Neuronal stem cell (in vitro differentiated cells): ENCODE results near the gene FLCN.
A peak's percentile ranks its signal among the peaks of the same experiment; 100 is the strongest.

Source experiments
- DNase-seq: peaks from one replicate; pipeline ENCODE4 v3.0.0-alpha.2; 2013; ENCODE audit warnings: low spot score
- H2AFZ ChIP-seq: one replicate; pipeline ENCODE4 v1.6.1; 2013; ENCODE audit warnings: mild to moderate bottlenecking, low read length, inconsistent platforms
- H2AK5ac ChIP-seq: 2 replicates; pipeline ENCODE4 v1.6.1; 2013; ENCODE audit warnings: low read depth, mild to moderate bottlenecking, inconsistent platforms, low read length, moderate library complexity, mixed read lengths
- H2BK120ac ChIP-seq: 2 replicates; pipeline ENCODE4 v1.6.1; 2013; ENCODE audit warnings: low read depth, mild to moderate bottlenecking, inconsistent platforms, low read length, moderate library complexity, mixed read lengths
- H2BK12ac ChIP-seq: one replicate; pipeline ENCODE4 v1.6.1; 2013; ENCODE audit warnings: low read length, inconsistent platforms
- H2BK15ac ChIP-seq: 2 replicates; pipeline ENCODE4 v1.6.1; 2013; ENCODE audit warnings: mild to moderate bottlenecking, low read length, inconsistent platforms, mixed read lengths
- H2BK5ac ChIP-seq: one replicate; pipeline ENCODE4 v1.6.1; 2013; ENCODE audit warnings: inconsistent platforms, mild to moderate bottlenecking, low read length, moderate library complexity
- H3K14ac ChIP-seq: one replicate; pipeline ENCODE4 v1.6.1; 2013; ENCODE audit warnings: low read length, inconsistent platforms
- H3K18ac ChIP-seq: 2 replicates; pipeline ENCODE4 v1.6.1; 2013; ENCODE audit warnings: low read length, inconsistent platforms
- H3K23ac ChIP-seq: 2 replicates; pipeline ENCODE4 v1.6.1; 2013; ENCODE audit warnings: low read depth, mild to moderate bottlenecking, mixed read lengths, low read length, inconsistent platforms; ENCODE audit not compliant: poor library complexity
- H3K27ac ChIP-seq: replicated peaks from 3 replicates; pipeline ENCODE4 v1.5.1; 2013; ENCODE audit warnings: low read length, inconsistent platforms
- H3K27me3 ChIP-seq, 3 experiments: 2 replicates each; pipeline ENCODE4 v1.6.1; 2013; ENCODE audit warnings: low read length in 3 of 3, mild to moderate bottlenecking in 2 of 3, inconsistent platforms in 1 of 3, low read depth in 1 of 3, mixed read lengths in 1 of 3, moderate library complexity in 1 of 3; ENCODE audit not compliant: control insufficient read depth in 3 of 3, insufficient read depth in 3 of 3
- H3K36me3 ChIP-seq, 2 donors: replicated peaks in 1 of 2; 2 replicates each; pipeline ENCODE4 v1.6.1; 2013; ENCODE audit warnings: low read length in 2 of 2; ENCODE audit not compliant: control insufficient read depth in 2 of 2, insufficient read depth in 2 of 2
- H3K4ac ChIP-seq: 2 replicates; pipeline ENCODE4 v1.6.1; 2013; ENCODE audit warnings: inconsistent platforms, mild to moderate bottlenecking, low read length, moderate library complexity
- H3K4me1 ChIP-seq, 2 donors: 1 replicate in 1 of 2; 2 replicates in 1 of 2; pipeline ENCODE4 v1.6.1; 2013; ENCODE audit warnings: low read length in 2 of 2, low read depth in 1 of 2; ENCODE audit not compliant: control insufficient read depth in 2 of 2, insufficient read depth in 1 of 2
- H3K4me2 ChIP-seq: one replicate; pipeline ENCODE4 v1.6.1; 2013; ENCODE audit warnings: mild to moderate bottlenecking, low read length, inconsistent platforms; ENCODE audit not compliant: insufficient read depth, poor library complexity, severe bottlenecking
- H3K4me3 ChIP-seq, 2 donors: 2 replicates each; pipeline ENCODE4 v1.5.1; 2013; ENCODE audit warnings: low read length in 2 of 2, mild to moderate bottlenecking in 2 of 2, inconsistent platforms in 1 of 2, moderate library complexity in 1 of 2
- H3K79me1 ChIP-seq: one replicate; pipeline ENCODE4 v1.6.1; 2013; ENCODE audit warnings: low read depth, mild to moderate bottlenecking, inconsistent platforms, low read length, moderate library complexity
- H3K9ac ChIP-seq: one replicate; pipeline ENCODE4 v1.6.1; 2013; ENCODE audit warnings: mild to moderate bottlenecking, low read depth, low read length, inconsistent platforms; ENCODE audit not compliant: poor library complexity
- H3K9me3 ChIP-seq, 2 donors: replicated peaks in 1 of 2; 2 replicates each; pipeline versions ENCODE3 to v1.6.1; 2013; ENCODE audit warnings: low read length in 2 of 2, mild to moderate bottlenecking in 2 of 2, inconsistent platforms in 1 of 2, low read depth in 1 of 2, mixed read lengths in 1 of 2, moderate library complexity in 1 of 2; ENCODE audit not compliant: control insufficient read depth in 2 of 2, insufficient read depth in 1 of 2
- H4K8ac ChIP-seq: one replicate; pipeline ENCODE4 v1.6.1; 2013; ENCODE audit warnings: low read depth, mild to moderate bottlenecking, inconsistent platforms, low read length, moderate library complexity
- H4K91ac ChIP-seq: one replicate; pipeline ENCODE4 v1.6.1; 2013; ENCODE audit warnings: low read length, low read depth, mild to moderate bottlenecking, inconsistent platforms; ENCODE audit not compliant: poor library complexity
- WGBS, 2 donors: extraction: QIAGEN DNeasy Blood & Tissue Kit; methylation state at CpG; one replicate each; pipeline ENCODE4 v1.1.7; 2013; ENCODE audit warnings: missing lambda C conversion rate in 2 of 2, mixed read lengths in 1 of 2; ENCODE audit not compliant: insufficient read length in 2 of 2, insufficient replicate concordance in 1 of 2; ENCODE audit errors: extremely low coverage in 2 of 2; 5-methylcytosine and 5-hydroxymethylcytosine counted together

The FLCN gene

DNA sequence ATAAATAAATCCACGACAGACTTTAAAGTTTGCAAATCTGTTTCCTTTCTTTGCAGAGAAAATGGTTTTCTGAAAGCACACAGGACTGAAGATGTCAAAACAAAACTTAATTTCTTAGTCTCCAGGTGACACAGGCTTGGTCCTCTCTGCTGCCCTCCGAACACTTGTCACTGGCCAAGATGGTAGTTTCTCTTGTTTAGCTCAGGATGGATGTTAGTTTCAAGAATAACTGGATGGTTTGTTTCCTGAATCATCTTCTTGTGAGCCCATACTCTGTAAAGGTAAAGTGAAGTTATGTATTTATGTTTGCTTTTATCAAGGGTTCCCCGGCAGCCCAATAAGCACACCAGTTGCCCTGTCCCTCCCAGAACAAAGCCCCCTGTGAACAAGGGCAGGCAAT lies 9.9 kb upstream of the FLCN start:
- peaks cover 21 to 64% of the 10 kb centered on the region in 2 donors for H3K36me3 ChIP-seq
- H3K9ac ChIP-seq, result no peak overlapping the region
- DNase-seq, result no peak
- H3K27me3 ChIP-seq, result no peaks in the 10 kb centered on the region
- H2BK120ac ChIP-seq, result no peak overlapping the region
- H2BK12ac ChIP-seq, result no peak overlapping the region
- peaks cover 2% of the 10 kb centered on the region for H3K79me1 ChIP-seq
- H3K9me3 ChIP-seq, result no peaks in the 10 kb centered on the region
- H3K4me2 ChIP-seq, result no peak overlapping the region
- H3K4ac ChIP-seq, result no peak overlapping the region
- no peak overlapping the region for H3K23ac ChIP-seq
- H3K4me3 ChIP-seq, result no peak overlapping the region
- H3K14ac ChIP-seq, result no peak overlapping the region
- no peak overlapping the region for H2BK15ac ChIP-seq
- H2AFZ ChIP-seq, result no peak overlapping the region
- no peak overlapping the region for H4K91ac ChIP-seq
- no peak overlapping the region for H2BK5ac ChIP-seq
- no peak overlapping the region for H4K8ac ChIP-seq
- no peaks in the 10 kb centered on the region for H3K4me1 ChIP-seq
- H3K27ac ChIP-seq, result no peak overlapping the region
- no peak overlapping the region for H2AK5ac ChIP-seq
- WGBS, 2 donors, result no CpG with 5 or more reads among the region's 3 CpGs
- H3K18ac ChIP-seq, result no peak overlapping the region

DNA sequence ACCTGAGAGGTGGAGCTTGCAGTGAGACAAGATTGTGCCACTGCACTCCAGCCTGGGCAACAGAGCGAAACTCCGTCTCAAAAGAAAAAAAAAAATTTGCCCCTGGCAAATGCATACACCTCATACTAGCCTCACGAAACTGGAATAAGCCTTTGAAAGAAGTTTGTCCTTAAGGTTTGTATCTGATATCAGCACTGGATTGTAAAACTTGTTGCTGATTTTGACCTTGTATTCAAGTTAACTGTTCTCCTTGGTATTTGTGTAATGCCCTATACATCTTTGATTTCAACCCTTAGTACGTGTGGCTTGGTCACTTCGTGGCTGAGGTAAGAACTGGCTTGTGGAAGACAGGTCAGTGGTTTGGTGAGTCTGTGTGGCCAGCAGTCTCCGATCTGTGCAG lies 6.2 kb upstream of the FLCN start:
- Histone ChIP-seq H3K9me3 (no peaks in the 10 kb centered on the region), H2BK120ac (no peak overlapping the region), H3K4me3 (no peak overlapping the region), H3K18ac (no peak overlapping the region), H3K23ac (no peak overlapping the region), H3K79me1 (peaks cover 2% of the 10 kb centered on the region), H3K4me2 (no peak overlapping the region), H2BK12ac (no peak overlapping the region), H3K4me1 (no peaks in the 10 kb centered on the region), H2AK5ac (no peak overlapping the region), H3K27me3 (no peaks in the 10 kb centered on the region), H3K36me3 (peaks cover 18 to 37% of the 10 kb centered on the region in 2 donors), H3K9ac (no peak overlapping the region), H3K27ac (no peak overlapping the region), H4K91ac (no peak overlapping the region), H2BK15ac (no peak overlapping the region), H4K8ac (no peak overlapping the region), H2AFZ (no peak overlapping the region), H3K4ac (no peak overlapping the region), H2BK5ac (no peak overlapping the region), H3K14ac (no peak overlapping the region)
- DNase-seq, result no peak
- no CpG with 5 or more reads among the region's 6 CpGs for WGBS, 2 donors

- H2AFZ ChIP-seq, result no peak overlapping the region
- H2AK5ac ChIP-seq, result no peak overlapping the region
- H2BK15ac ChIP-seq, result no peak overlapping the region
- no peak overlapping the region for H3K27ac ChIP-seq
- DNase-seq, result no peak
- H3K9ac ChIP-seq, result peak overlapping the region; percentile 60
- H3K14ac ChIP-seq, result no peak overlapping the region
- no peak overlapping the region for H3K4me3 ChIP-seq
- H2BK12ac ChIP-seq, result no peak overlapping the region
- H2BK120ac ChIP-seq, result peak overlapping the region; percentile 61
- H3K4ac ChIP-seq, result no peak overlapping the region
- H3K79me1 ChIP-seq, result peaks cover 4% of the 10 kb centered on the region
- H3K9me3 ChIP-seq, result no peaks in the 10 kb centered on the region
- H3K18ac ChIP-seq, result no peak overlapping the region
- peaks cover 12 to 28% of the 10 kb centered on the region in 2 donors for H3K36me3 ChIP-seq
- H2BK5ac ChIP-seq, result peak overlapping the region; percentile 24
- H3K23ac ChIP-seq, result no peak overlapping the region
- WGBS, 2 donors, result no CpG with 5 or more reads among the region's 7 CpGs
- no peak overlapping the region for H3K4me2 ChIP-seq
- no peaks in the 10 kb centered on the region for H3K27me3 ChIP-seq
- H3K4me1 ChIP-seq, result no peaks in the 10 kb centered on the region
- H4K91ac ChIP-seq, result no peak overlapping the region
- peak overlapping the region; percentile 43 for H4K8ac ChIP-seq
These were observed 5.3 kb upstream of the FLCN start for GRCh38 chr17:17242246-17242645.

DNA sequence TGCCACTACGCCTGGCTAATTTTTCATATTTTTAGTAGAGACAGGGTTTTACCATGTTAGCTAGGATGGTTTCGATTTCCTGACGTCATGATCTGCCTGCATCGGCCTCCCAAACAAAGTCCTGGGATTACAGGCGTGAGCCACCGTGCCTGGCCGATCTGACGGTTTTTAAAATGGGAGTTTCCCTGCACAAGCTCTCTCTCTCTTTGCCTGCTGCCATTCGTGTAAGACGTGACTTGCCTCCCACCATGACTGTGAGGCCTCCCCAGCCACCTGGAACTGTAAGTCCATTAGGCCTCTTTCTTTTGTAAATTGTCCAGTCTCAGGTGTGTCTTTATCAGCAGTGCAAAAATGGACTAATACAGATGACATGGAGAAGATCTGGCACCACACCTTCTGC lies 4.7 kb upstream of the FLCN start:
- no peak overlapping the region for H3K4ac ChIP-seq
- no peaks in the 10 kb centered on the region for H3K9me3 ChIP-seq
- H4K91ac ChIP-seq, result no peak overlapping the region
- no peak overlapping the region for H3K4me3 ChIP-seq
- no peak overlapping the region for H3K14ac ChIP-seq
- no peaks in the 10 kb centered on the region for H3K4me1 ChIP-seq
- H2BK15ac ChIP-seq, result no peak overlapping the region
- H3K79me1 ChIP-seq, result peaks cover 7% of the 10 kb centered on the region
- no peak overlapping the region for H3K27ac ChIP-seq
- no peak overlapping the region for H3K18ac ChIP-seq
- H2AFZ ChIP-seq, result no peak overlapping the region
- no peak overlapping the region for H2BK12ac ChIP-seq
- no peak overlapping the region for H2BK120ac ChIP-seq
- no peak overlapping the region for H3K23ac ChIP-seq
- H3K36me3 ChIP-seq, result peaks cover 7 to 22% of the 10 kb centered on the region in 2 donors
- H3K9ac ChIP-seq, result no peak overlapping the region
- H2BK5ac ChIP-seq, result no peak overlapping the region
- no CpG with 5 or more reads among the region's 10 CpGs for WGBS, 2 donors
- no peak overlapping the region for H4K8ac ChIP-seq
- no peaks in the 10 kb centered on the region for H3K27me3 ChIP-seq
- H3K4me2 ChIP-seq, result no peak overlapping the region
- DNase-seq, result no peak
- H2AK5ac ChIP-seq, result no peak overlapping the region
